Heart left ventricle (tissue), 13 donors: ENCODE data around the gene PBX1.

ENCODE experiments used
- CTCF ChIP-seq, 12 donors: fragments of 200-600 bp; sonication (generic) in 4 of 12; IDR thresholded peaks; one replicate each; pipeline versions ENCODE4 v1.5.0 to v1.8.0; 2018 to 2022; ENCODE audit warnings: antibody characterized with exemption in 12 of 12, mild to moderate bottlenecking in 5 of 12
- POLR2A ChIP-seq, 2 donors: fragments of 450-650 bp; IDR thresholded peaks; one replicate each; pipeline ENCODE4 v1.6.1; 2017; ENCODE audit warnings: antibody characterized with exemption in 2 of 2, mild to moderate bottlenecking in 2 of 2, moderate library complexity in 2 of 2
- donor health status: ischemic (EF 13 %, LVEDD 7.1; RV severe dilation, severe dysfunction).
- donor health status: DM: no; HTN: yes; CAD: no.
- donor health status: DM: no; HTN: no; CAD: no.
- donor health status: ischemic (EF 25% LVEDD 6.9; RV normal size, moderate dysfunction).
- donor health status: ischemic (EF 25% LVEDD 5.7; RV mildly dilated, moderate dysfunction).
- donor health status: ischemic (EF 35%, LVEDD 5.7; RV mildly dilated, moderate dysfunction).
- donor health status: nonischemic (EF 11% LVEDD 7.7; RV severe dilation, severe dysfunction).
- donor health status: DM: yes; HTN: yes; CAD: no.
- donor health status: PGD.
- donor health status: ischemic (EF 29% LVEDD 5.4; RV normal size, mild dysfunction).
- donor health status: nonischemic (EF 23%, LVEDD 6.1; RV moderate dilation, normal function).

DNA sequence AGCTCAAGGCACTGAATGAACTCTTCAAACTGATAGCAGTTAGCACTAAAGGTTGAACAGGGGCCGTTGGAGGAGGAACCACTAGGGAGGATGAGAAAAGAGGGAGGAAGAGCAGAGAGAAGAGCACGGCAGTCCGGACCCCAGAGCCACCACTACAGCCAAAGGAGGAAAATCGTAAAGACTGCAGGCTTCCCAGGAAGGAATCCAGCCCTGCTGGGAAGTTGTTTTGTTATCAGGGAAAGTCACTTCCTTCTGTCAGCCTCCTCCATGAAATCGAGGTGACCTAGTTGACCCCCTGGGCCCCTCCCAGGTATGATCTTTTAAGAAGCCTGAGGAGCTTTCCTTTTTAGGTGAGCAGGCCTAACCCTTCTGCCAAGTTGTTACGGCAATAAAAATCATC lies 88.2 kb downstream of the PBX1 start:
- TF ChIP-seq CTCF (IDR thresholded peaks at IDR 0.05) = no peak
- no peak for TF ChIP-seq POLR2A (IDR thresholded peaks at IDR 0.05)
